GM19395 (cell line): ENCODE results near the gene LRRC8B.
"Not testable (repeated sequence)": the region's sequence is repeated elsewhere in the genome, so short reads cannot be mapped to it uniquely, and the experiment has no call there.

Source experiments
- ATAC-seq: cut with Tn5 transposase; IDR thresholded peaks from one replicate; pipeline ENCODE4 v1.9.1; 2021; ENCODE audit warnings: mild to moderate bottlenecking, moderate library complexity; ENCODE audit not compliant: unreplicated experiment

Gene LRRC8B

DNA sequence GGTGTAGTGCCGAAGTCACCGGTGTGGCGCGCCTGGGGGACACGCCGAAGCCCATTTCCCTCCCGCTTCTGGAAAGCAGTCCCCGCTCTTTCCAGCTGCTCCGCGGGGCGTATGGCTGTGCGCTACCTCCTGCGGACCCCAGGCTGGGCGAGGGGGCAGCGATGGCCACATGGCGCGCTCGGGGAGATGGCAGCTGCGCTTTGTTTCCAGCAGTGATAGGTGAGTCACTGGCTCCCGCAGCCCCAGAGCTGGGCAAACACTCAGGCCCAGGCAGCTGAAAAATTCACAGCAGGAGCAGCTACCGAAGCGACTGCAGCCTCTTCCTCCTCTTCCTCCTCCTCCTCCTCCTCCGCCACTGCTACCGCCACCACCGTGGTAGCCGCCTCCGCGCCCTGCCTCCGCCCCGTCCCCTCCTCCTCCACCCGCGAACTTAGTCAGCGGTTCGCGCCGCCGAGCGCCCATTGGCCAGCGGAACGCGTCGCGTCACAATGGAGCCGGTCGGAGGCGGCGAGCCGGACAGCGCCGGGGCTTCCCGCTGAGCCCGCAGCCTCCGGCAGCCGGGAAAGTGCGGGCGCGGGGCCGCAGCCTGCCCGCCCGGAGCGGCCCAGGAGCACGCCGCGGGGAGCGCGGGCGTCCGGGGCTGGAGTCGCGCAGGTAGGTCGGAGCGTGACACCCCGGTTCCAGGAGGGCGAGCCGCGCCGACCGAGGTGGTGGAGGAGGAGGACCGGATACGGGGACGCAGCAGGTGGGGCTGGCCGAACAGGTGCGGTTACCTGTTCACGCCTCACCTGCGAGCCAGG lies at the start of gene LRRC8B:
TSS of gene LRRC8B (plus strand) at position 461 of the 800 bp plus-strand sequence. CDS start 57,822 bp downstream, outside the sequence.
- peak; percentile 86 for ATAC-seq

DNA sequence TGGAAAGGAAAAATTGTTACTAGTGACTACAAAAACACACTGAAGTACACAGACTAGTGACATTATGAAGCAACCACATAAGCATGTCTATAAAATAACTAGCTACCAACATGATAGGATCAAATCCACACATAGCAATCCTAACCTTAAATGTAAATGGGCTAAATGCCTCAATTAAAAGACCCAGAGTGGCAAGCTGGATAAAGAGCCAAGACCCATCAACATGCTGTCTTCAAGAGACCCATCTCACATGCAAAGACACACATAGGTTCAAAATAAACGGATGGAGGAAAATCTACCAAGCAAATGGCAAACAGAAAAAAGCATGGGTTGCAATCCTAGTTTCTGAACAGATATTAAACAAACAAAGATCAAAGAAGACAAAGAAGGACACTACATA lies 49.4 kb upstream of the LRRC8B start:
- ATAC-seq, result no peak

DNA sequence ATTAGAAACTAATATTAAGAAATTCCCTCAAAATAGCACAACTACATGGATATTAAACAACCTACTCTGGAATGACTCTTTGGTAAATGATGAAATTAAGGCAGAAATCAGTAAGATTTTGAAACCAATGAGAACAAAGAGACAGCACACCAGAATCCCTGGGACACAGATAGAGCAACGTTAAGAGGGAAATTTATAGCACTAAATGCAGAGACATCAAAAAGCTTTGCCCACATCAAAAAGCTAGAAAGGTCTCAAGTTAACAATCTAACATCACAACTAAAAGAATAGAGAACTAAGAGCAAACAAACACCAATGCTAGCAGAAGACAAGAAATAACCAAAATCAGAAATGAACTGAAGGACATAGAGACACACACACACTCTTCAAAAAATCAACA lies 48.6 kb upstream of the LRRC8B start:
- no peak for ATAC-seq

GRCh38 chr1:89483010-89483756 lies 41.4 kb upstream of the LRRC8B start:
- ATAC-seq, result no peak

DNA sequence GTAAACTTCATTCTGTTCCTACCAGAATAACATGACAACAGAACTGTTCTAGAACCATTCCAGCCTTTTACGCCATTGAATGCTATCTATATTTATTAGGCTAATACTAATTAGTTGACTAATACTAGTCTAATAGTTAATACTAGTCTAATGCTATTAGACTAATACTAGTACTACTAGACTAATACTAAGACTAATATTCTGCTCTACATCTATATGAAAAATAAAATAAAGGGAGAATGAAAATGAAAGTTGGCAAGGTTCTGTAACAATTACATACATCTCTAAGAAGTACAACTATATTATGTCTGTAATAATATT lies 40.9 kb upstream of the LRRC8B start:
- no peak for ATAC-seq

DNA sequence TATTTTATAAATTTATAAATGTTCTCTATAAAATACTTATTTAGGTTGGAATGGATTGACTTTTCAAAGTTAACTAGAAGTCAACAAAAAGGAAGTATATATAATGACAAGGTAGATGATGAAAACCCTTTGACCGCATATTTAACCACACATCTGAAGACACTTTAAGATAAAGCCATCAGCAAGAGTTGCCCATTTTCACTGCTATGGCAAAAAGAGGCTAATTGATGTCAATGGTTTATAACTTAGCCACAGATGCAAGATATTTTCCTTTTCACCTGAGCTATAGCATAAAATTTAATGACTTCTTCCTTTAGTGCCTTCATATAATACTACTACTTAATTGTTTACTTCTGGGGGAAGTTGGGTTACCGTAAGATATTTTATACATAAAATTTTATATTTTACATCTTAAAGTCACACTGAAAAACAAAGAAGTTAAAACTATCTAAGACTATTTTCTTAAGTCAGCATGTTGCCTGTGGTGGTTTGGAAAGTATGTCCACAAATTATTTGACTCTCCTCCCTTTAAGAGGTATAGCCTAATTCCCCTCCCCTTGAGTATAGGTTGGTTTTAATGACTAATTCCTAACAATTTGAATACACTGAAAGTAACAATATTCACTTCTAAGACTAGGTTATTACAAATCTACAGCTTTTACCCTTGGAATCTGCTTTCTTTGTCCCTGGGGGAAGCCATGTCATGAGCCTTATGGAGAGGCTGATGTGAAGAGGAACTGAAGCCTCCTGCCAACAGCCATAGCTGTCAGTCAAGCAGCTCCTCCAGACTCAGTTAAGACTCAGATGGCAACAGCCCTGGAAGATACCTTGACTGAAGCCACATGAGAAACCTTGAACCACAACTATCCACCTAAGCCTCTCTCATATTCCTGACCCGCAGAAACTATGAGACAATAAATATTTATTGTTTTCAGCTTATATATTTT lies 40.3 kb upstream of the LRRC8B start:
- ATAC-seq, result no peak

DNA sequence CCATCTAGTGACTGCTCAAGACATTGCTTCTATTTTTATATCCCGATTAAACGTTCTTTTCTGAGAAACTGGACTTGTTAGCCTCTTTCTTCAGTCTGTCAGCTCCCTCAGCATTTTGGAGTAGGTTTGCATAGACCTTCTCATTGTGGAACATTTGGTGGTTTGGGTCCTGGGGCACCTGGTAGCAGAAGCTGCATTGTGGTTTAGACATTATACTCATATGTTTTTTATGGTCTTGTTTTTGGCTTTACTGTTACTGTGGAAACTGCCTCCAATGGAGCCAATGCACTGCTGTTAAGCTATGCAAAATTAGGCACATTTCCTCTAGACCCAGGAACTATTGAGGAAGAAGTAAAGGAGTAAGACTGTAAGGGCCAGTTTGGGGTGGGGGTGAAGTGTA lies 36.7 kb upstream of the LRRC8B start:
- ATAC-seq, result peak; percentile 70

- no peak for ATAC-seq
These were observed 35.4 kb upstream of the LRRC8B start for GRCh38 chr1:89489047-89489729.

GRCh38 chr1:89490389-89490788 lies 34.2 kb upstream of the LRRC8B start:
- no peak for ATAC-seq

- no peak for ATAC-seq
These were observed 25.3 kb upstream of the LRRC8B start for GRCh38 chr1:89499320-89499719.

DNA sequence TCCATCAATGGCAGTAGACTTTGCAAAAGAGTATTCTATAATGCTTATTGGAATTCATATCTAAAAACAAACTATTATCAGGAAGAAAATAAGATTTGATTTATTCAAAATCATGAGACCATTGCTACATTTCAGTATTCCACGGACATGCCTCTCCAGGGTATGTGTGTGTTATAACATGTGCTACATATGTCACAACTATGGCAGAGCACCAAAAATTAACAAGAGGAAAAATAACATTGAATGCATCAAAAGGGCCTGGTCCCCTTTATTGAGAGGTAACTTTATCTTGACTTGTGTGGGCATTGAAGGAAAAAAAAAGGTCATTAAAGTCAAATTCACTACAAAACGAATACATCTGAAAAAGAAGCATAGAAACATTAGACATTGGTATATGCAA lies 22.6 kb upstream of the LRRC8B start:
- ATAC-seq, result no peak

GRCh38 chr1:89502895-89503294 lies 21.7 kb upstream of the LRRC8B start:
- ATAC-seq, result no peak

DNA sequence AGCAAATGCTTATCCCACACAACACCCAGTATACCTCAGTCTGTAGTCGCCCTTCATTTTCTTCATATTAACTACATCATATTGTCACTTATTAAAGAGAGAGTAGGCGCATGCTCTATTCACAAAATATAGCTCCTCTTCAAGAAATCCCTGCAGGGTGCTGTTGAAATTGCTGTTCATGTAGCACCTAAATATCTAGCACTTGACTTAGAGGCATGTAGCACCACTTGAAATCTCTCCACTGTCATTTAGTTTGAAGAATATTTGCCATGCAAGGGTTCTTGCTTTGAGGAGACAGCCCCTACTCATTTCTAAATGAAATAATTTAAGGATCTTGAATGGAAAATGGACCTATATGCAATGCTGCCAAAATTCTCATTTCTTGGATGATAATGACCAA lies 20.9 kb upstream of the LRRC8B start:
- no peak for ATAC-seq

- ATAC-seq, result not testable (repeated sequence)
These were observed 14.6 kb upstream of the LRRC8B start for GRCh38 chr1:89510061-89510460.

DNA sequence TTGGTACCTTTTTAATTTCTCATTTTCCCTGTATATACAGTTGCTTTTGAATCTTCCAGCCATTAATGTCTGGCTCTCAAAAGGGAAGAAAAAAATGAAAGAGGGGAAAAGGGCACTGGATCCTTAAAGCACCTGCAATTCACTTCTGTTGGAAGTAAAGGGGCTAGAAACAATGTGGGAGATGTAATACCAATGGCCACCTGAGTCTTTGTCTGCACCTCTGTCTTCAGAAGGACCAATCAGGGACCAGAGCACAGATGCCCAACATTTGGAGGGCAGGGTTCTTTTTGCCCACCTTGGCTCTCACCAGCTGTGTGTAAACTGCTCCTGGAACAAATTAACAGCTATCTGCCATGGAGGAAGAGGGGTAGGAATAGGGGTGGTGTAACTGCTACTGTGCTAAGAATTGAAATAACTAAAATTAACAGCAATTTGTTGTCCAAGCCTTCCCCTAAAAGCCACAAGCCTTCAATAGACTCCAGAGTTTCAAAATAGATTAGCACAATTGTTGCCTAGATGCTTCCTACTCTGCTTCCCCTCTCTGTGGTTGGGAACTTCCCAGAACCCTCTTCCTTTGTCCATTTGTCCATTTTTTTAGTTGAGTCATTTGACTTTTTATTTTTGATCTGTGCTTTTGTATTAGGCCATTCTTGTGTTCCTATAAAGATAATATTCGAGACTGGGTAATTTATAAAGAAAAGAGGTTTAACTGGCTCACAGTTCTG lies 11.5 kb upstream of the LRRC8B start:
- no peak for ATAC-seq

DNA sequence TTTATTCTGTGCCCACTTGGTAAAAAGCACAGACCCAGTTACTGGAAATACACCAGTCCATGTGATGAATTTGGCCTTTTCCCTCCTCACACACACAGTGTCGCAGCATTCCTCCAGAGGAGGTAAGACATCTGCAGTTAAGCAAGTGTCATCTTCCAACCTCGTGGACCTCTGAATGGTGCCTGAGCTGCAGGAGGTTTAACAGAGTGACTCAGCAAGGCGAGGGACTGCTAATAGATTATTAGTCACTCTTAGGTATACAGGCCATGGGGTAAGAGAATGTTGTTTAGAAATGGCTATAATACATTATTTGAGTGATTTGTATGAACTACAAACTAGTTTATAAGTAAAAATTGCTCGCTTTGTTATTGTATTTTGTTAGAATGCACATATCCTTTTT lies 8.6 kb upstream of the LRRC8B start:
- no peak for ATAC-seq

DNA sequence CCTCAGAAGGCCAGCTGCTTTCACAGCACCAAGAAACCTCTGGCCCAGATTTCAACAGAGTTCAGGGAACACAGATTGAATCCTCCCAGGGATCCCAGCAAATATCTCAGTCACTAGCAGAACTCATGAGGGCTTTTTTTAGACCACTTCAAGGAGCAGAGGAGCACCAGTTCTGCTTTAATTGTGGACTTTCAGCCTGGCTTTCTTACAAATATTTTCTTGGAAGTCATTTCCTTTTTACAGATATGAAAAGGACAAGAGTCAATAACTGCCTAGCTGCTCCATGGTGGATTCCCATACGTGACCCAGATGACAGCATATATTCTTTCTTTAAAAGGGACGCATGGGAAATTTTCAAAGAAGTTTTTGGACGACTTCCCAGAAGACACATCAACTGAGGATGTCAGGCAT lies 6.4 kb upstream of the LRRC8B start:
- no peak for ATAC-seq

DNA sequence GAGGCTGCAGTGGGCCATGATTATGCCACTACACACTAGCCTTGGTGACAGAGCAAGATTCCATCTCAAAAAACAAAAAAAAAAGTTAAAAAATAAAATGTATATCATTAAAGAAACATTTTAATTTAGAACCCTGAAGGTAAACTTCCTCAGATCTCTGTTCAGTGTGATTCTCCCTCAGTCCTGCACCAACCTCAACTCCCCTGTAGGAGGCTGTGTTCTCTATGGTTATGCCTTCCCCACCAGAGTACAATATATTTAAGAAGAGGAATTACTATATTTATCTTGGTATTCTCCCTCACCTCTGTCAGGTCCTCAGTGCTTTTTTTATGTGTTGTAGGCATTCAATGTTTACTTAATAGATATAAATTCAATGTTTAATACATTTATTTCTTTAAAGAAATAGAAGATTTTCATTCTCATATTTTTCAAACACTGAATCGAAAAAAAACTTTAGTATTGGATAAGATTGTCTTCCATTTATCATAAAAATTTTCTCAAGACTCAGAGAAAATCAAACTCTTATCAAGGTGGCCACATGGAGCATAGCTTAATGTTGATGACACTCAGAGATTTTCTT lies 4.8 kb upstream of the LRRC8B start:
- peak; percentile 55 for ATAC-seq

- not testable (repeated sequence) for ATAC-seq
These were observed 2.7 kb upstream of the LRRC8B start for GRCh38 chr1:89521977-89522376.
